ENCODE data around the gene IGHMBP2.

Gene IGHMBP2

GRCh38 chr11:68862421-68862820 lies 41.3 kb upstream of the IGHMBP2 start:
- no peak for DNase-seq (ENCODE audit: low spot score)
- no peak for TF ChIP-seq CTCF (IDR thresholded peaks at IDR 0.05; ENCODE audit: extremely low read depth, insufficient read depth, missing control alignments)

GRCh38 chr11:68863553-68864265 lies 40.0 kb upstream of the IGHMBP2 start:
- no peak for DNase-seq (ENCODE audit: low spot score)
- TF ChIP-seq CTCF (IDR thresholded peaks at IDR 0.05; ENCODE audit: extremely low read depth, insufficient read depth, missing control alignments) = no peak
- in situ Hi-C loops (cut with MboI; ENCODE audit: low pct_unique_long_range_greater_than_20kb, low sequenced_read_pairs, unreplicated experiment) = no loop called here

More at GRCh38 chr11:68862421-68862820, 41.3 kb upstream of the IGHMBP2 start:
- in situ Hi-C loops (cut with MboI; ENCODE audit: low pct_unique_long_range_greater_than_20kb, low sequenced_read_pairs, unreplicated experiment) = no loop called here

GRCh38 chr11:68865241-68865640 lies 38.5 kb upstream of the IGHMBP2 start:
- no peak for TF ChIP-seq CTCF (IDR thresholded peaks at IDR 0.05; ENCODE audit: extremely low read depth, insufficient read depth, missing control alignments)
- DNase-seq (ENCODE audit: low spot score) = no peak
- in situ Hi-C loops (cut with MboI; ENCODE audit: low pct_unique_long_range_greater_than_20kb, low sequenced_read_pairs, unreplicated experiment) = no loop called here

GRCh38 chr11:68867066-68867465 lies 36.6 kb upstream of the IGHMBP2 start:
- in situ Hi-C loops (cut with MboI; ENCODE audit: low pct_unique_long_range_greater_than_20kb, low sequenced_read_pairs, unreplicated experiment) = no loop called here
- DNase-seq (ENCODE audit: low spot score) = no peak
- TF ChIP-seq CTCF (IDR thresholded peaks at IDR 0.05; ENCODE audit: extremely low read depth, insufficient read depth, missing control alignments) = no peak

GRCh38 chr11:68868221-68868835 lies 35.4 kb upstream of the IGHMBP2 start:
- in situ Hi-C loops (cut with MboI; ENCODE audit: low pct_unique_long_range_greater_than_20kb, low sequenced_read_pairs, unreplicated experiment) = no loop called here
- no peak for TF ChIP-seq CTCF (IDR thresholded peaks at IDR 0.05; ENCODE audit: extremely low read depth, insufficient read depth, missing control alignments)
- DNase-seq (ENCODE audit: low spot score) = no peak

- no peak for TF ChIP-seq CTCF (IDR thresholded peaks at IDR 0.05; ENCODE audit: extremely low read depth, insufficient read depth, missing control alignments)
- DNase-seq (ENCODE audit: low spot score) = no peak
- in situ Hi-C loops (cut with MboI; ENCODE audit: low pct_unique_long_range_greater_than_20kb, low sequenced_read_pairs, unreplicated experiment) = no loop called here
Measured at GRCh38 chr11:68870470-68870869, 33.2 kb upstream of the IGHMBP2 start.
